Urothelium cell line (cell line): ENCODE results near the gene DUS2.

Source experiments
- DNase-seq: peaks from one replicate; pipeline ENCODE4 v3.0.0; 2011; ENCODE audit warnings: low spot score, mixed read lengths
- FAIRE-seq: peaks from 2 replicates; lab custom pipeline; 2011; peaks lifted over from hg19 to GRCh38; lab: Jason Lieb, UNC

Gene DUS2

DNA sequence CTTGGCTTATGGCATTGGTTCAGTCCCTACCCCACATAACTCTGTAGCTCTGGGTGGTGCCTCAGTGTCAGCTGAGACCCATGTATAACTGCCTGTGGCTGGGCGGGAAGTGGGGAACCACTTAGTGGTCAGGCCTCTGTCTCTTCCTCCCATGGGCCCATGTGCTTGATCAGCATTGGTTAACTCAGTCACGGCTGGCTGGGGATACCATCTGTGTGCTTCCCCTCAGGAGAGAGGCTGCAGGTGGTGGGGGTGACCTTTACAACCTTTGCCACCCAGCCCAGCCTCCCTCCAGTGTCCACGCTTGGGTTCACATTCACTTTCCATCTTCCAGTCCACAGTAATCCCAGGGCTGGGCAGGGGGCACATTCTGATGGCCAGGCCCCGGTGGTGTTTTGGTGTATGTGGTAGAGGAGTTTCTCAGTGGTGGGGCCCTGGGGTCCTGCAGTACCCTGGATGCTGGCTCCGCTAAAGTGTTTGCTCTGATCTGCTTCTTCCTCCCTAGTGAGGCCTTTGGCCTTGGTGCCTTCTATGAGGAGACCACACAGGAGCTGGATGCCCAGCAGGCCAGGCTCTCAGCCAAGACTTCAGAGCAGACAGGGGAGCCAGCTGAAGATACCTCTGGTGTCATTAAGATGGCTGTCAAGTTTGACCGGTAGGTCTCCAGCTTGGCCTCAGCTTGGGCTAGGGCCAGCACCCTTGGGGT is 51.9 kb downstream of the DUS2 start:
- DNase-seq = no peak
- no peak for FAIRE-seq

DNA sequence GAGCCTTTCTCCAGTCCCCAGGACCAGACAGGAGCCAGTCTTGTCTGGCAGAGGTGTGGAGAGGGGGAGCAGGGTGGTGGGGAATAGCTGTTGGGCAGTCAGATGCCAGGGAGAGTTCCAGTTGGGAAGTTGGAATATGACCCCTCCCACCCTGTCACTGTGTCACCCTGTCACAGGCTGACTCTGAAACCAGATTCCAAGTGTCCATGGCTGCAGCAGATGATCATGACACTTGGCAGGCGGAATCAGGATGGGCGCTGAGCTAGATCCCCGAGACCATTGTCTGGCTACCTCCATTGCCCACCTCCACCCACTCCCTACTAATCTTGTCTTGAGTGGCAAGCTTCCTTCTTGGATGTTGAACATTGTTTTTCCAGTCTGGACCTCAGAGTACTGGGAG is 52.9 kb downstream of the DUS2 start:
- FAIRE-seq = no peak
- DNase-seq = no peak

DNA sequence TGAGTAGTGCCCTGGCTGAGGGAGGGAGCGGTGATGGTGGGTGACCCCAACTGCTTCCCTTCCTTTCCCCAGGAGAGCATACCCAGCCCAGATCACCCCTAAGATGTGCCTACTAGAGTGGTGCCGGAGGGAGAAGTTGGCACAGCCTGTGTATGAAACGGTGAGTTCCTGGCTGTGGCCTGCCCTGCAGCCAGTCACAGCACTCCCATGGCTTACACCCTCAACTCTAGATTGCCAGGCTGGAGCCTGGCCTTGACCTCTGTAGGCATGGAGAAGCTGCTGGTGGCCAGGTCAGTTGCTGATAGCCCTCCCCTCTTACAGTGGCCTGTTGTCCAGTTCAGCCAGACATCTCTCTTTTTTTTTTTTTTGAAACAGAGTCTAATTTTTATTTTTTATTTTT is 53.5 kb downstream of the DUS2 start:
- FAIRE-seq = no peak
- no peak for DNase-seq

GRCh38 chr16:68077866-68078700 is 55.0 kb downstream of the DUS2 start:
- FAIRE-seq (no peak), DNase-seq (no peak)

DNA sequence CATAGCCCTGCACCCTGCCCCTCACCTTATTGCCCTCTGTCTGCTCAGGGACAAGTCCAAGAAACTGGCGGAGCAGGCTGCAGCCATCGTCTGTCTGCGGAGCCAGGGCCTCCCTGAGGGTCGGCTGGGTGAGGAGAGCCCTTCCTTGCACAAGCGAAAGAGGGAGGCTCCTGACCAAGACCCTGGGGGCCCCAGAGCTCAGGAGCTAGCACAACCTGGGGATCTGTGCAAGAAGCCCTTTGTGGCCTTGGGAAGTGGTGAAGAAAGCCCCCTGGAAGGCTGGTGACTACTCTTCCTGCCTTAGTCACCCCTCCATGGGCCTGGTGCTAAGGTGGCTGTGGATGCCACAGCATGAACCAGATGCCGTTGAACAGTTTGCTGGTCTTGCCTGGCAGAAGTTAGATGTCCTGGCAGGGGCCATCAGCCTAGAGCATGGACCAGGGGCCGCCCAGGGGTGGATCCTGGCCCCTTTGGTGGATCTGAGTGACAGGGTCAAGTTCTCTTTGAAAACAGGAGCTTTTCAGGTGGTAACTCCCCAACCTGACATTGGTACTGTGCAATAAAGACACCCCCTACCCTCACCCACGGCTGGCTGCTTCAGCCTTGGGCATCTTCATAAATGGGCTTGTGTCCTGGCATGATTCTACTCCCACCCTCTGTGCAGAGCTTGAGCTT is 55.8 kb downstream of the DUS2 start:
- DNase-seq (no peak), FAIRE-seq (no peak)

DNA sequence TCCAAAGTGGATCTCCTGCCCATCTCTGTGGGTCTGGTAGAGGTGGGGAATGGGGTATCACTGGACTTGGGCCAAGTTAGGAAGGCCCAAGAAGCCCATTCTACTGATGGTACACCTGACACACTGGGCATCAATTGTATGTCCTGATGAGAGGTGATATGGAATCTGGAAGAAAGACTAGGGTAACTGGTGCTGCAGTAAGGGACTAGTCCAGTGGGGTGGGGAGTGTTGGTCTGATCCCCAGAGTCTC is 56.2 kb downstream of the DUS2 start:
- FAIRE-seq = no peak

GRCh38 chr16:68079626-68080344 is 56.7 kb downstream of the DUS2 start:
- no peak for FAIRE-seq

More for the DNA sequence above, 56.2 kb downstream of the DUS2 start:
- DNase-seq = no peak

DNA sequence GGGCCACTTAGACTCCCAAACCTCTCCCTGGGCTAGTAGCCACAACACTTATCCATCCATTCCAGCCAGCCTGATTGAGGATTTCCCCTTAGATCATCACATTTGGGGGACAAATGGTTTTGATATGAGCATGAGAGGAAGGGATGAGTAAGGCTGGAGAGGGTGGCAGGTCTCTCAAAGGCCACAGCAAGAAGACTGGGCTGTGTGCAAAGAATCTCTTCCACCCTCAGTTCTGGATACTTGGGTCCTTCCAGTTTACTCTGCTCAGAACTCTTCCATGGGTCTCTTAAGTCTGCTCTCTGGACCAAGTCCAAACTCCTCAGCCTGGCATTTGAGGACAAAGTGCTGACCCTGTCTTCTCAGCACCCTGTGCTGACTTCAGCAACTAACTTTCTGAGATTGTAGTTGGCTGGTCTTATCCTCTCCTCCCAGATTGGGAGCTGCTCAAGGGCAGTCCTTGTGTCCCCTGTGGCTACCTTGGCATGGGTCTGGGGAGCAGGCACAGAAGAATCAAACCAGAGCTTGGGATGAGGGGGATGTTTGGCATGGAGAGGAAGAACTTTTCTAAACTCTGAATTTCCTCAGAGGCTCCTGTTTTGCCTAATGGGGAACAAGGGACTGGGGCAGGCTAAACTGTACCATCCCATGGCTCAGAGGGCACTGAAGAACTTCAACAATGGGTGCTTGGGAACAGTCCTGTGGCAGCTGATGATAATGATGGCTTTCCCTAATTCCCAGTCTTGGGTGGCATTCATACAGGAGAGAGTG is 59.0 kb downstream of the DUS2 start:
- FAIRE-seq = no peak
- DNase-seq = no peak

More at GRCh38 chr16:68079626-68080344, 56.7 kb downstream of the DUS2 start:
- DNase-seq = no peak

DNA sequence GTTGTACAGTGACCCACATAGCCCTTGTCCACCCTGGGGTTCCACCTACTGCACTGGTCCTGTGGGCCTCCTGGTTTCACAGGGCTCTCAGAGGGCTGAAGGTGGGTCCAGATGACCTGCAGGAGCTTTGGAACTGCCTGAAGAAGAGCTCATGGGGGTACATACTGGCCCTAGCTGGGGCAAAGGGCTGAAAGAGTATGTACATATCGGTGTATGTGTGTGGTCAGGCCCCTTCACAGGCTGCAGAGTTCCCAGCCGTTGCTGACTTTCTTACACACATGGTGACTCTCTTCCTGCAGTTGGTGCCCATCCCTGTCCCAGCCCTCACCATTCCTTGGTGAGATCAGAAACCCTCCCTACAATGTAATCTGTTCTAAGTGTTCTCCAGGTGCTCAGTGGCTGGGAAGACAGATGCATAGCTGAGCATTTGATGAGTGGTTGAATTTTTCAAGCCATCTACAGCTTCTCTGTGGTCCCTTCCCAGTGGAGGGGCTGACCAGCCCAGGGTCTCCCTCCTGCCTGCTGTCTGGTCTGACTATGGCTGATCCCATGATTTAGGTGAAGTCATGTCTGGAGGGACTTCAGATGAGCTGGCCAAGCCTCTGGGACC is 59.6 kb downstream of the DUS2 start:
- FAIRE-seq = no peak
- DNase-seq = no peak

DNA sequence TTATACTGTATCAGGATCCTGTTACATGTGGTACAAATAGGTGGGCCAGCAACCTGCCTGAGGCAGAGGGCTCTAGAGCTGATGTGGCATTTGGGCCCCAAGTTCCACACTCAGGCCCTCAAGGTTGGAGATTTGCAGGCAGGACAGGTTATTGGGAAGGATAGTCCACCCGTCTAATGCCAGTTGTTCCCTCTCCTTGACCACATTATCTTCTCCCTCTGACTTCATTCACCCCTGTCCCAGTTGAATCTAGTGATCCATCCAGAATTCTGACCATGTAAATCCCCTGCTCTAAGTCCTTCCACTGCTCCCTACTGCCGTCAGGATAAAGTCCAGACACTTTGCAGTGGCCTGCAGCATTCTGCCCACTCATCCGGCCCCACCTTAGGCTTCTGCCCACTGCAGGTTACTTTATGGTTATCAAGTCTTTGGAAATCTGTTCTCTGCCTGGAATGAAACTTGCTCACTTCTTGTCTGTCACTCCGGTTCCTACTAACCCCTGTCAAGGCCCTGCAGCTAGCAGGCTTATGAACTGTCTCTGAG is 60.2 kb downstream of the DUS2 start:
- FAIRE-seq = no peak

DNA sequence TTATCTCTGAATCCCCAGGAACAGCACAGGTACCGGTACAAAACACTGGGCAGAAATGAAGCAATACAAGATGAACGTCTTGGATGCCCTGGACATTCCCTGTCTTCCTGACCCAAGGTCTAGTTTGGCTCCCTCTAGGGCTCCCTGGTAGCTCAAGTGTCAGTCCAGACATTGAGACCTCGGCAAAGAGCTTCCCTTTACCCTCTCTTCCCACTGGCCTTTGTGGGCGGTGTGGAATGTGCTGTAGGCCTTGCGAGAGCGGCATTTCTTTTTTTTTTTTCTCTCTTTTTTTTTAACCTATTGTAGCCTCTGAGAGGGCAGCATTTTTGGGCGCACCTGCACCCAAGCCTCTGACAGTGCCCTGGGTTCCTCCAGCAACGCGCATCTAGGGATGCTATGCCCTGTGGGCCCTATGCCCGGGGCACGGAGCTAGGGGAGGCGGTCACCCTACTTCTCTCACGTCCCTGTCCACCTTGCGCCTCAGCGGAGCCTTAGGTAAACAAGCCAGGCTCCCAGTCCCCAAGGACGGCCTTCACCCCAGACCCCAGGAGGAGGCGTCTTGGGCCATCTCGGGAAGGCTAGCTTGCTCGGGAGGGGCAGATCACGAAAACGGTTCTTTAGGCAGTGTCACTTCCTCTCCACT is 60.9 kb downstream of the DUS2 start:
- DNase-seq (no peak), FAIRE-seq (no peak)

More for the DNA sequence above, 60.2 kb downstream of the DUS2 start:
- no peak for DNase-seq

- no peak for DNase-seq
- FAIRE-seq = no peak
Observed at GRCh38 chr16:68084504-68085258, 61.6 kb downstream of the DUS2 start.

DNA sequence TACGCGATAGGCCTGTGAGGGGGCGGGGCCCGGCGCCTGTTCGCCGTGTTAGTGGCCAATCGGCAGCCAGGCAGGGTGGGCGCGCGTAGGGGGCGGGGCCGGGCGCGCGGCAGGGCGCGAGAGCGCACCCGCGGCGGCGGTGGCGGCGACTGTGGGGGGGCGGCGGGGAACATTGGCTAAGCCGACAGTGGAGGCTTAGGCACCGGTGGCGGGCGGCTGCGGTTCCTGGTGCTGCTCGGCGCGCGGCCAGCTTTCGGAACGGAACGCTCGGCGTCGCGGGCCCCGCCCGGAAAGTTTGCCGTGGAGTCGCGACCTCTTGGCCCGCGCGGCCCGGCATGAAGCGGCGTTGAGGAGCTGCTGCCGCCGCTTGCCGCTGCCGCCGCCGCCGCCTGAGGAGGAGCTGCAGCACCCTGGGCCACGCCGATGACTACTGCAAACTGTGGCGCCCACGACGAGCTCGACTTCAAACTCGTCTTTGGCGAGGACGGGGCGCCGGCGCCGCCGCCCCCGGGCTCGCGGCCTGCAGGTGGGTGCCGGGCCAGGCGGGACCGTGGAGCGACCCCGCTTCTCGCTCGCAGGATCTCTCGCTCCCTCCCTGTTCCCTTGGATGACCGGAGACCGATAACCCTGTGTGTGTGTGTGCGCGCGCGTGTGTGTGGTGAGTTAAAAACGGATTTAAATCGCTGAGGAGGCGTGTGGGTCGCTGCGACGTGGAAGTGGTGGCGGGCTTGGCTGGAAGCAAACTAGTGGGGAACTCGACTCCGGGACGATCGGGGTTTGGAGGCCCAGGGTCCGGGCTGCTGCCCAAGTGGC is 62.4 kb downstream of the DUS2 start, which contains the start of gene NFATC3:
Gene NFATC3 (plus strand): TSS at position 112 of the 813 bp plus-strand sequence. CDS start 312 bp downstream, at position 424.
- FAIRE-seq = no peak
- DNase-seq = peak; percentile 99

DNA sequence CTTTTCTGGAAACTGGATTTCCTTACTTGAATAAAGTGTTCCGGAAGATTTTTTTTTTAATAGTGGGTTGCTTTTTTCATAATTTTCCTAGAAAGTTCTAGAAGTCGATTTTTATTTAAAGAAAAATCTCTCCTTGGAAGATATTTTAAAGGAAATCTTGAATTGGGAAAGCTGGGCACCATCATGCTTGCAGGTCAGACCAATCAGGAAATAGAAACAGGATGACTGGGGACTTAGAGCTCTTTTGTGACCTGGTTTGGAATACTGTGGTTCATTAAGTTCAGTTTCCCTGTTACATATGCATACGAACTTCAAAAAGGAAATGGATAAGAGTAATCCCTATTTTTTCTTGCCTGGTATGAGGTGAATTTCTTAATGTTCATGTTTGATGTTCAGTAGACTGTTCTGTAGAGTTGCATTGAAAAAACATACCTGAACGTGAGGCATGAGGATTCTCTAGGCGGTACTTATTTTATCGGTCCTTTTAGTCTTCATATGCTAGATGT is 63.3 kb downstream of the DUS2 start:
- no peak for FAIRE-seq
- DNase-seq = peak; percentile 32

GRCh38 chr16:68086860-68087268 is 63.8 kb downstream of the DUS2 start:
- FAIRE-seq (no peak), DNase-seq (no peak)

DNA sequence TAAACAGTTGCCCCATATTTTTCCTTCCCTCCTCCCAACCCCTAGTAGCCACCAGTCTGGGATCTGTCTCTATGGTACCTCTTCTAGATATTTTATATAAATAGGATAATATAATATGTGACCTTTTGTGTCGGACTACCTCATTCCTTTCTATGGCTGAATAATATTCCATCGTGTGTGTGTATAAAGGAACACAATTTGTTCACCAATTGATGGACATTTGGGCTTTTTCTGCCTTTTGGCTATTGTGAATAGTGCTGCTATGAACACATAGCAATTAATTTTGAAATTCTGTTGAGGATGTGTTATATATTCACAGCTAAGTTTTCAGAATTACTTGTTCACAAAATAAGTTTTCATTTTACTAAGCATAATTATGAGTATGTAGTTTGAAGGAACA is 64.6 kb downstream of the DUS2 start:
- DNase-seq = no peak
- no peak for FAIRE-seq
